Body of pancreas (tissue), 4 donors: ENCODE measurements around the gene METTL23.

Experiments used
- CTCF ChIP-seq, 7 experiments: fragments of 450-650 bp in 4 of 7; fragments of 200-600 bp in 3 of 7; sonication (generic) in 3 of 7; IDR thresholded peaks; one replicate each; pipeline ENCODE4 v1.5.1; 2016 to 2019; ENCODE audit warnings: antibody characterized with exemption in 7 of 7
- POLR2A ChIP-seq, 3 donors: fragments of 450-650 bp; IDR thresholded peaks; one replicate each; pipeline ENCODE4 v1.6.1; 2016; ENCODE audit warnings: antibody characterized with exemption in 3 of 3, mild to moderate bottlenecking in 2 of 3

DNA sequence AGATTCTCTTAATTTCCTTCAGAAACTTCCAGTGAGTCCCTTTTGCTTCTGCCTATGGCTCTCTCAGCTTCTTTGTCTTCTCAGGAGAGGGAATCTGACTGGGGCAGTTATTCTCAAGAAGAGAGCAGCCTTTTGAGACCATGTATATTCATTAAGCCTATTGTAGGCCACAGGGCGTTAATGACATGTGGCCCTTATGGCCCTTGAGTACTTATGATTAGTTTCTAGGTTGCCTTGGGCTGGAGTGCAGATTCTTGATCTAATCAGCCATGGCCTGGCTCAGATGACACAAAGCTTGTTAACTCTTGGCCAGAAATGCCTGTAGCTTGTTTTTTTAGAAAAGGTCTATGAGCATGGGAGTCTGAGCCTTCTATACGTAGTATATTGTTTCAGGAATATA is 28.6 kb downstream of the METTL23 start:
- TF ChIP-seq CTCF (IDR thresholded peaks at IDR 0.05) (no peak), POLR2A (IDR thresholded peaks at IDR 0.05) (no peak)
